Left lobe of liver (tissue), 2 donors: ENCODE data around the gene PAH. TPM values are rescaled to one million over a fixed set of nuclear protein-coding genes. Genes with fewer than 3 reads are reported as not detected.

ENCODE experiments used
- ATAC-seq: fragments of 200-7000 bp; cut with Tn5 transposase; one replicate; pipeline ENCODE4 v1.9.1; 2020; ENCODE audit warnings: mild to moderate bottlenecking, moderate library complexity
- DNase-seq: peaks from one replicate; pipeline ENCODE4 v3.0.0-alpha.2; 2020; ENCODE audit warnings: low spot score
- total RNA-seq: library from RNA; stranded (reverse); gene quantifications from one replicate; pipeline ENCODE4 v1.2.1, GENCODE V29; 2021
- donor health status: DM: no; HTN: no; CAD: no; lungs with moderate emphysema.
- donor health status: DM: no; HTN: yes; CAD: no.

PAH gene
- 1,162 TPM for total RNA-seq

- ATAC-seq (peak; percentile 81), DNase-seq (peak; percentile 98)
Measured at GRCh38 chr12:102917026-102917787, at the start of gene PAH. TSS of gene PAH (minus strand) at chr12:102917244. CDS start at chr12:102917130, 114 bp downstream.

DNA sequence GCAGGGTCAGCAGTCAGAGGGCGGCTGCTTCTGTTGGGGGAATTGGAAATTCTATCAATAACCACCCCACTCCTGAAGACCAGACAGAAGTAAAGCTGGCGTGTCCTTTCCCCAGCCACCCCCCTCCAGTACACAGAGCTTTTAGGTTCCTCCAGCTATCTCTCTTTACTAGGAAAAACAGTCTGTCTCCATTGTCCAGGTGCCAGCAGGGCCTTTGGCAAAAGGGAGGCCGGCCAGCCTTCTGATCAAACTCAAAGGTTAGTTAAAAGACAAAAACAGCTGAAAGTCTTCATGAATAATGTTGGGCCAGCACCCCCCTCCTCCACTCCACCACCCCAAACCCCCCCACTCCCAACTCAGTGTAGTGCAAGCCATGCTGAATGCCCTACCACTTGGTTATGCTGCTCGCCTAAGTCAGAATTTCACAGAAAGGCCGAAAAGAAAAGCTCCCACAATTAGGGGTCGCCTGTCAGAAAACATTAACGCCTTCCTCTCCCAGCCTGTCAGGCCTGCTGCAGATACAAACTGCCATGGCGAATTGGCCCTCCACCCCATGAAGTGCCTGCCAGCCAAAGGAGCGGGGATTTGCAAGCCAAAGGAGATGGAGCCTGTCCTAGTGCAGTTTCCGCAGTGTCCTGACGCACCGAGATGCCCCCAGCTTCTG is 49.3 kb upstream of the PAH start:
- DNase-seq (no peak), ATAC-seq (no peak)

DNA sequence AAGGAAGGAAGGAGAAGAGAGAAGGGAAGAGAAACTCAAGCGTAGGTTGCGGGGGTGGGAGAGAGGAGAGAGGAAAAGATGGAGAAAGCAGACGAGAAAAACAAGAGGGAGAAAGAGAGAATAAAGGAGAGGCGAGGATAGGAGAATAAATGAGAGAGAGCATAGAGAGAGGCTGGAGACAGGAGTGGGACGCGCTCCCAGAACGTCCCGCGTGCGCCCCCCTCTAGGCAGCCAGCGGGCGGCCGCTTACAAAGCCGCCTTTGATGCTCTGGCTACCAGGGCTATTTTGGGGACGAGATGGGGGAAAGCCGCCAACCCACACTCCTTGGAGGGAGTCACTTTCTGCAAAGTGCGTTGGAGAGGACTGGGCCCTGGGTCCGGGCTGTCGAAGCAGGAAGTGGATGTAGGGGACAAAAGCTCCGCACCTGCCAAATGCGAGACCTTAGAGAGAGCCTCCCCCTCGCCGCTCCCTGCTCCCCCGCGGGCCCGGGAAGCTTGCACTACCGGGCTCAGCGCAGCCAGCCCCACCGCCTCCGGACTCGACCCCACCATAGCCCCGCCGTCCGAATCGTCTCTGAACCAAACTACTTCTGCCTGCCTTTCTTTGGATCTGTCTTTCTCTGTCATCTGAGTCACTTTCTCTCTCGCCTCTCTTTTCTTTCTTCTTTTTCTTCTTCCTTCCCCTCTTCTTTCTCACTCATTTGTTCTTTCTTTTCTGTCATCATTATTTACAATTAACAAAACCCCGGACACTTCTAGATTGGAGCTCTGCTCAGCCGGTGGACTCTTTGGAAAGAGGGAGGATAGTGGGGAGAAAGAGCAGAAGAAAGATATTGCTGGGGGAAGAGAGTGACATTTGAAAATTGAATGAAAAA is 48.5 kb upstream of the PAH start:
- no peak for ATAC-seq
- DNase-seq = no peak

DNA sequence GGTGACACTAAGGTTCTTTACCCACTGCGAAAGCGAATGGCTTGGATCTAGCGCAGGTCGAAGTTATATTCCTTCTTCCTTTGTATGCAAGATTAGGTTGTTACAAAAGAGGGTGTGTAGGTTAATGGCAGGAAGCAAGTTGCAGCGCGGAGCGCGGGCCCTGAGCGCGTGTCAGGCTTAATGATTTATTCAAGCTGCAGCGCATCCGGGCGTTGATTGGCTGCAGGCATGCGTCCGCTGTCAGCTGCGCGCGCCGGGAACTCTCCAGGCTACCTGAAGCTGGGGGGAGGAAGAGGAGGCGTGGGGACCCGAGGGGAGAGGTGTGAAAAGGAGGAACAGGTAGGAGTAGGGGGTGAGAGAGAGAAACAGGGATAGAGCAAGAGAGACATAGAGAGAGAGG is 47.8 kb upstream of the PAH start:
- no peak for DNase-seq
- ATAC-seq = peak; percentile 67

DNA sequence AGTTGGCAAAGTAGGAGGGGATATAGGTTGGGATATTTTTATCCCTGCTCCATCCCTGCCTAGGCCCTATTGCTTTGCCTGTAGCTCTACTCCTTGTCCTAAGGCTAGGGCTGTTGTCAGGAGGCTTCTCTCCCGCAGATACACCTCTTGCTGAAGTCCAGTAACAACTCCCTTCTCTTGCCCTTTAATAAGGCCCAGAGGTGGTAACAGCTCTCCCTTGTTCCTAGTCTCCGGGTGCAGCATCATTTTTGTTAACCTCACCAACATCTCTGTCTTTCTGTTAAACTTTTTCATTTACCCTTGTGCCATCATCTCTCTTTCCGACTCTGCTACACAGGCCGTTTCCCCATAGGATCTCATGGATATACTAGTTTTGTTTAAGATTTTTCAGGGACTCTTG is 46.8 kb upstream of the PAH start:
- no peak for DNase-seq
- no peak for ATAC-seq

DNA sequence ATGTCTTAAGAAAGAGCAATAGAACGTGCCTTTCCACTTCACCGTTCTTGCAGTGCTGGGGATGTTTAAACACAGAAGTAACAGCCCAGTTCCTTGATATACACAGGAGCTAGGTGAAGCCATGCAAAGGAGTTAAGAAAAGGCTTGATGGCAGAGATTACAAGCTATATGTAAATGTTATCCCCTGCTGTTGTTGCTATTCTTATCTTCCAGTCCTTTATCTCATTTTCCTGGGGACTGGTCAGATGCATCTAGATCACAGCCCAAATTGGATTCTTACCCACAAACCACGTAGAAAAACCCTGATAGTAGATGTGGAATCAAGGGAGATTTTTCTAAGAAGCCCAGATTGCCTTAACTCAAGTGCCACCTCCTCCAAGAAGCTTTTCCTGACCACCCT is 45.9 kb upstream of the PAH start:
- ATAC-seq (no peak), DNase-seq (no peak)

DNA sequence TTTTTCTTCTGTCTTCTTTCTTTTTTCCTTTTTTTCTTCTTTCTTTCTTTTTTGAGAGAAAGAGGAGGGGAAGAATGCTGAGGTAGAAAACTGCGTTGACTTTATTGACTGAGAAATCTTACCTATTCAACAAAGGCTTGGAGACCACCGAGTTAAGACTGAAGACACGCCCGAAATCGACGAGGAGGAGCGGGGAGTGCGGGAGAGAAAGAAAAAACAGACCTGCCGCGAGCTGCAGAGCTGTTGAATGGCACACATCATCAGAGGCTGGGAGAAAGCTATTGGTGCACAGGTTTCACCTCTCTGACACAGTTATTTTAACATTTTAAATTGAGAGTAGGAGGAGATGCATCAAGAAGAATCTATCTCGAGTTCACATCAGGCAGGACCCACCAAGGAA is 45.5 kb upstream of the PAH start:
- DNase-seq = no peak
- ATAC-seq = no peak

- DNase-seq = no peak
- ATAC-seq = no peak
Measured at GRCh38 chr12:102961466-102961855, 44.4 kb upstream of the PAH start.

DNA sequence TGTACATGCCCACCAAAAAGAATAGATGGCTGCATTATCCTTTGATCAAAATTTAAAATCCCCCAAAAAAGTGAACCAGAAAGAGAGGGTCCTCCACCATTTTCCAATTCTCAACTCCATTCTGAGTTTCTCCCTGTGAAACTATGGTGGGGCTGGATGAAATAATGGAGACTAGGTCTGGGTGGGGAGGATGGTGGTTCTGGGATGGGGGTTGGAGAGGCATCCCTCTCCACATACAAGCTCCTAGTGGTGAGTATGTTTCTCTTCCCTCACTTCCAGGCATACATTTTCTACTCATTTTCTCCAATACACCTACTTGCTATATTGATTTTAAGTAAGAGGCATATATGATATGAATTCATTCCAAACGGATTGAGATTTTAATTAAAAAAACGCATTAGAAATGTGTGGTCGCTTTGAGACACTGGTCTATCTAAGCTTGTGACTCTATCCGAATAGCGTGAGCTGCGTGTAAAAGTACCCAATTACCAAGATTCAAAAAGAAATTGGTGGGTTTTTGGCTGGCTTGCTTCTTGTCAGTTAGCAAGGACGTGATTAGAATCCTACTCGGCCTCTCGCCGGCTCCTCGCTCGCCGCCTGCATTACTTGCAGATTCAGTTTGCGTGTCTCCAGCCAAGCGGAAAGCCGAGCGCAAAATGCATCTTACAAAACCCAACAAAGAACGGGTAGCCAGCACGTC is 43.9 kb upstream of the PAH start:
- ATAC-seq = no peak
- no peak for DNase-seq

- ATAC-seq (no peak), DNase-seq (no peak)
Measured at GRCh38 chr12:102959391-102959790, 42.3 kb upstream of the PAH start.

DNA sequence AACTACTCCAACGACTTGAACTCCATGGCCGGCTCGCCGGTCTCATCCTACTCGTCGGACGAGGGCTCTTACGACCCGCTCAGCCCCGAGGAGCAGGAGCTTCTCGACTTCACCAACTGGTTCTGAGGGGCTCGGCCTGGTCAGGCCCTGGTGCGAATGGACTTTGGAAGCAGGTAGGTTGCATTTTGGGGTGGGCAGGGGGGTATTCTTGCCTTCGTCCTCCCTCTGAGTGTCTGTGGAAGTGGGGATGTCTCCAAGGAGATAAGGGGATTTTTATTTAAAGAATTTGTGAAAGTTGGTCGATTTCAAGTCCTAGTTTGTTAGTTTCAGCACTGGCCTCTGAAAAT is 41.8 kb upstream of the PAH start:
- ATAC-seq (no peak), DNase-seq (no peak)

GRCh38 chr12:102958073-102958829 is 41.2 kb upstream of the PAH start:
- DNase-seq = no peak
- ATAC-seq = peak; percentile 38

DNA sequence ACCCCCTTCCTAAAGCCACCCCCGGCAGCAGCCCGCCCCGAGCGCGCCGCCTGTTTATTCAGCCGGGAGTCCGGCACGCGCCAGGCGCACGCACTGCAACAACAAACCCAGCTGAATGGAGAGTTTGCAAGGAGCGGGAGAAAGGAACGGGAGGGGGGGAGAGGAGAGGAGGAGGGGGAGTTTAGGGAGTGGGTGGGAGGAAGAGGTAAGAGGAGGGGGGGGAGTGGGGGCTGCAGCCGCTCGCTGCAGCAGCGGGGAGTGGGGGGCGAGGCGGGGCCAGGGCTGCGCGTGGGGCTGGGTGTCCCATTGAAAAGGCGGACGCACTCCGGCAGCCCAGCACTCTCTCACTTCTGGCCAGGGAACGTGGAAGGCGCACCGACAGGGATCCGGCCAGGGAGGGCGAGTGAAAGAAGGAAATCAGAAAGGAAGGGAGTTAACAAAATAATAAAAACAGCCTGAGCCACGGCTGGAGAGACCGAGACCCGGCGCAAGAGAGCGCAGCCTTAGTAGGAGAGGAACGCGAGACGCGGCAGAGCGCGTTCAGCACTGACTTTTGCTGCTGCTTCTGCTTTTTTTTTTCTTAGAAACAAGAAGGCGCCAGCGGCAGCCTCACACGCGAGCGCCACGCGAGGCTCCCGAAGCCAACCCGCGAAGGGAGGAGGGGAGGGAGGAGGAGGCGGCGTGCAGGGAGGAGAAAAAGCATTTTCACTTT is 40.5 kb upstream of the PAH start, which contains the start of gene ASCL1:
TSS of gene ASCL1 (plus strand) at position 336 of the 712 bp plus-strand sequence. CDS start 571 bp downstream, outside the sequence.
- DNase-seq = no peak
- ATAC-seq = peak; percentile 14

DNA sequence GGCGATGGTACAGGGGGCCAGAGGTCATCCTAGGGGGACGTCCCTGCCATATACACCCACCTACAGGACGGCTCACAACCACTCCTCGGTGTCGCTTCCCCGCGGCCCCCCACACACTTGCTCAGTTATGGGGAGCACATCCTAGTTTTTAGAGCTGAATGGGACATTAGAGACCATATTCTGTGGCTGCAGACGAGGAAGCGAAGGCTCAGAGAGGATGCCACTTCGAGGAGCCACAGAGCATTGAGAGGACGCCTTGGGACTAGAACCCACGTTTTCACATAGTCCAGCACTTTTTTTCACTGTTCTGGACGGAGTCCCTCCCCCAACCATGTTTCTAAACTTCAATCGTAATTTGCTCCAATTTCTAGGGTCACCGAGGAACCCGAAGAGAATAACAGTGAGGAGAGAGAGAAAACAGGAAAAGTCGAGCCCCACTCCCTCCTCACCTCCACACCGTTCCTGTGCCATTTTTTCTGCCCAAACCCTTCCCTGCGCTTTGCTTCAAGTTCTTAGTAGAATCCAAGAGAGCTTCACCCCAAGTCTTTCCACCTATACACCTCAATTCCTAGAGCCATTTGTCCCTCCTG is 39.8 kb upstream of the PAH start:
- no peak for ATAC-seq
- no peak for DNase-seq

DNA sequence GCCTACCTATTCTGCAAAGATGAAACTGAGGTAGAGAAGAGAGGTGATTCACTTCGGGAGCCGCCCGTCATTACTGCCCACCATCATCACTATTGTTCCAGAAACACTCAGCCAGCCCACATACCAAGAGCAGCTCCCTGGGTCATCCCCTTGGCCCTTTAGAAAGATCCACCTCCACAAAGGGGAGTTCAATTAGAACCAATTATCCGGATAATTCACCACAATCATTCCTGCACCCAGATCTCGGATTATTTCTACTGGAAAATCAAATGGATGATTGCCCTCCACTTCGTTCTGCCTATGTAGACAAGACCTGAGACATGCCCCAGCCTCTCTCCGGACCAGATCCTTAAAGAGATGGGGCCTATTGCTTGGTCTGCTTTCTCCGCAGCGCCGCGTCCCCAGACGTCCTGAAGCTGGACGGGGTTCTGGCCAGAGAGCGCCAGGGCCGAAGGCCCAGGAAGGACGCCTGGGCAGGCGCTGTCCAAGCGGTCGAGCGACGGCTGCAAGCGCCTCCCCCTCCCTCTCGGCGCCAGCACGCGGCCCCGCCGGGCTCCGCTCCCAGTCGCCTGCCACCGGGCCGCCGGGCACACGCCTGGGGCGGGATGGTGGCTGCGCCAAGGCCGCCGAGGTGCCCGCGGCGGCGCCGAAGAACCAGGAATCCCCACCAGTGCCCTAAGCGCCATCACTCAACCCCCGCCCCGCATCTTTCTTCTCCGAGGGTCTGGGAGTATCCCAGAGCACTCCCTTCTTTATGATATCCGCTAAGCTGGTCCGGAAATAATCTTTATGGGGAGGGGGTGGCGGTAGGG is 39.1 kb upstream of the PAH start:
- DNase-seq (peak; percentile 84), ATAC-seq (peak; percentile 93)

- DNase-seq (no peak), ATAC-seq (no peak)
Measured at GRCh38 chr12:102954134-102954533, 37.1 kb upstream of the PAH start.

GRCh38 chr12:102953221-102953620 is 36.2 kb upstream of the PAH start:
- no peak for ATAC-seq
- DNase-seq = no peak

- DNase-seq = no peak
- no peak for ATAC-seq
Measured at GRCh38 chr12:102951841-102952240, 34.8 kb upstream of the PAH start.
